Right renal pelvis (tissue), 4 donors: ENCODE measurements around the gene MMP17. TPM values are rescaled to one million over a fixed set of nuclear protein-coding genes. Genes with fewer than 3 reads are reported as not detected.
A peak's percentile ranks its signal among the peaks of the same experiment; 100 is the strongest.

Source experiments
- DNase-seq, 4 donors: peaks; one replicate each; pipeline ENCODE4 v3.0.0-alpha.2; 2013; ENCODE audit warnings: low read depth in 4 of 4, low spot score in 3 of 4, missing footprints in 1 of 4
- polyA plus RNA-seq, 4 donors: library from polyadenylated mRNA; unstranded; fragments of 120-200 nt; gene quantifications; one replicate each; pipeline ENCODE4 v1.2.1, GENCODE V29; 2013; ENCODE audit not compliant: insufficient read length in 4 of 4

MMP17 gene
- polyA plus RNA-seq, 4 donors = 0.89 to 2.4 (median 1.1) TPM

DNA sequence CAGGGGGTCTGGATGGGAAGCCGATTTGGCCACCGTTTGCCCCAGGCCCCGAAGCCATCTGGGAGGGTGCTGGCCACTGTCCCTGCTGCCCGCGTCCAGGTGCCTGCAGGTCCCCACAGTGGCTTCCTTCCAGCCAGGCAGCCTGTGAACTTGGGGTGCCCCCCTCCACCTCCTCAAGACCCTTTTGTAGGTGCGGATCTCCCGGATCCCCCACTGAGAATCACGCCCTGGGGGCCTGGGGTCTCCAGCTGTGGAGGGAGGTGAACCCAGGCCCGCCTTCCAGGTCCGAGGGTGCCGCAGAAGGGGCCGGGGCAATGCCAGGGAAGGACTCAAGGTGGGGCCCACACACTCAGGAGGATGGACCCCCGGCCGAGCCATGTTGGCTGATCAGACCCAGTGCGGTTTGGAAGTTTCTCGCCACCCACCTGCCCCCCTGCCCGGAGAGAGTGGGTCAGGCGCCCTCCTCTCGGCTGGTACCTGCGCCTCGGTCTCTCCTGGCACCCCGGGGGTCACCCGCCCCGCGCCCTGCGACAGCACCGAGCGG is 1.7 kb downstream of the MMP17 start:
- no peak for DNase-seq

DNA sequence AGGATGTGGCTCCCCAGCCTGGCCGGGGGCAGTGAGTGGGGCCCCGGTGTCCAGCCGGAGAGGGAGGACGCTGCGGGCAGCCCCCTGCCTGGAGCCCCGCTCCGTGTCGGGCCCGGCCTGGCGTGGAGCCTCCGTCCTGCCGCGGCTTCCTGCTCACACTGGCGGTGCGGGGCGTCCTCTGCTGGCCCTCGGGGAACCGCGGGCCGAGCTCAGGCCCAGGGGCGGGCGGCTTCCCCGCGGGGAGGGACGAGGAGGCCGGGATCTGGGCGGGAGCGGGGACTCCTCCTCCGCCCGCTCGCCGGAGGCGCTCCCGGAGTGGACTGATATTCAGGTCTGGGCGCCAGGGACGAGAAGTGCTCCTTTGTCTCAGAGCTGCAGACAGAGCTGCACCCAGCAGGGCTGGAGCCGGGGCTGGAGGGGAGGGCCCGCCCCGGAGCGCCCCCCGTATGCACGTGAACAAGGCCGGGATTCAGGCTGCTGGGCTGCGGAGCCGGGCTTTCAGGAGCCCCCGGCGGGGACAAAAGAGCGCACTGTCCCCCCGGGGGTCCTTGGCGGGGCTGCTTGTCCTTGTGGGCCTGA is 2.2 kb downstream of the MMP17 start:
- DNase-seq = peak in 2 of 4 donors; percentile 47 to 49

DNA sequence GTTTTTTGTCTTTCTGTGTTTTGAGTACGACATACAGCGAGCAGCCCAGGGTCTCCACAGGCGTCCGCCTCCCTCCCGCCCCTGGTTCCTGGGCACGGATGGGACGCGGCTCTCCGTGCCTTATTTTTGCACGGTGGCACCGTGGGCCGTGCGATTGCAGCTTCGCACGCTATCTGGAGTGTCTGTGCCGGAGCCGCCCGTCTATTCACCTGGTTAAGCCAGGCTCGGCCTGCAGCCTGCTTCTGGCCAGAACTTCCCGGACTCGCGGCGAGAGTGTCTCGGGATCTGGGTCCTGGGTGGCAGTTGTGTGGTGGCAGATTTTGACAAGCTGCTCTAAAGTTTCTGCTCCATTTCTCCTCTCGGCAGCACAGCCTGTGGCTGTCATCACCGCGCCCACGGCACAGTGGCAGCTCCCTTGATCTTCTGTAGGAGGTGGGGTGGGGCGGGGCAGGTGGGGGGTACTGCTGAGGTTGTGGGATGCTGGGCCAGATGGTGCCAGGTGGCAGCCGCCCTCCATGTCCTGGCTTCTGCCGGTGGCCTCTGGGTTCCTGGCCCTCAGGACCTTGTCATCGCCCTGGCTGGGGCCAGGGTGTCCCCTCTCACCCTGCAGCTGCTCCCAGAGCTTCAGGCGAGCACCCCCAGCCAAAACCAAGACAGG is 2.9 kb downstream of the MMP17 start:
- DNase-seq = no peak

DNA sequence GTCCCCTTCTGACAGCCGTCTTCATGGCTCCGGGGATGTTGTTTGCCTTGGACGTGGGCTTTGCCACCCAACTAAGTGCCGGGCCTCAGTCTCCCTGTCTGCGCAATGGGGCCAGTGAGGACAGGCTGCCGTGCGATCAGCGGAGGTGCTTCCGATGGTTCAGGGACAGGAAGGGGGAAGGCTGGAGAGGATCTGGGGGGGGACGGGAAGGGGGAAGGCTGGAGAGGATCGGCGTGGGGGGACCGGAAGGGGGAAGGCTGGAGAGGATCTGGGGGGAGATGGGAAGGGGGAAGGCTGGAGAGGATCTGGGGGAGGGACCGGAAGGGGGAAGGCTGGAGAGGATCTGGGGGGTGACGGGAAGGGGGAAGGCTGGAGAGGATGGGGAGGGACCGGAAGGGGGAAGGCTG is 3.4 kb downstream of the MMP17 start:
- DNase-seq = no peak

DNA sequence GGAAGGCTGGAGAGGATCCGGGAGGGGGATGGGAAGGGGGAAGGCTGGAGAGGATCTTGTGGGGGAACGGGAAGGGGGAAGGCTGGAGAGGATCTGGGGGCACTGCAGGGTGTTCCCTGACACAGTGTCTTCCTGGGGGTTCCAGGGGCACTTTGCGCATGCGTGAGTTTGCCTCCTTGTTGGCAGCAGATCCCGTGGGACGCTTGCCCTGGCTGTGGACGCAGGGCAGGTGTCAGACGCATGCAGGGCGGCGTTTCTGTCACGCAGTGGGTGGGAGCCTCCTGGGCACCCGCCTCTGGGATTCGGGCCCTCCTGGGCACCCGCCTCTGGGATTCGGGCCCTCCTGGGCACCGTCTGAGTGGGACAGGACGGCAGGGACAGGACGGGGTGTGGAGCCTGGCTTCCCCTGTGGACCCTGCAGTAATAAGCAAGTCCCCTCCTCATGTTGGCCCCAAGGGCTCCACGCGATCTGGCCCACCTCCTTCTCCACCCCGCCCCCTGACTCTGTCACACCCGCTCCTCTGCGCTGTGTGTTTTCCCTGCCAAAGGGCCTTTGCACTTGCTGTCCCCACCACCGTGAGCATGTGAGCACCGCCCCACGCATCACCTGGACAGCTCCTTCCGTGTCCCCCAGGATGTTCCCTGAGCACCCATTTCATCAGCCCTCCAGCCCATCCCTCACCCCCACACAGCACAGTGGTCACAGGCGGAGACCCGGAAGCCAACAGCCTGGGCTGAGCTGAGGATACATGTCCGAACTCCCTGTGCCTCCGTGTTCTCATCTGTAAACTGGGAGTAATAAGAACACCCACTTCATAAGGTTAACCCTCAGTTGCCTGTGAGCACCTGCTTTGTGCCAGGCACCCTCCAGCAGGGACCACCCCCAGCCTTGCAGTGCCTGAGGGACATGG is 4.4 kb downstream of the MMP17 start:
- no peak for DNase-seq

DNA sequence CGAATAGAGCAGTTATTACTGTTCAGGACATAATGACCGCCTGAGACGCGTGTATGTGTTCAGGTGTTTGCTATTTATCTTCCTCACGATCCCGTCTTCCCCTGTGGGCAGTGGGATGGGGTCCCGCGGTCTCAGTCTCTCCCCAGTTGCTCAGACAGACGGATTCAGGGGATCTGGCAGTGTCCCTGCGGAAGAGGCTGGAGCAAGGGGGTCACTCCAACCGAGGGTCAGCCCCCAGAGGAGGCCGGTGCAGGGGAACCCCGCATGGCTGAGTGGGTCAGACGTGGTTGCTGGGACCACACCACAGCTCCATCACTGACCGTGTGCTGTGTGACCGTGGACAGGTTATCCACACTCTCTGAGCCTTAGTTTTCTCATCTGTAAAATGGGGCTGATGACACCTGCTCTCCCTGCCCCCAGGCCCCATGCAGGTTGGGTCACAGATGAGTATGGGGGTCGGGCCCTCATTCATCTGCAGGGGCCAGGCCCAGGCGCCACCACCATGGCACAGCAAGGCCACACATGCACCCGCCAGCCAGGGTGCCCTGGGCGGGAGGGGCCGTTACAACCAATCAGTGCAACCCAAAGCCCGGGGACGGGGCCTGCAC is 5.2 kb downstream of the MMP17 start:
- DNase-seq = no peak

DNA sequence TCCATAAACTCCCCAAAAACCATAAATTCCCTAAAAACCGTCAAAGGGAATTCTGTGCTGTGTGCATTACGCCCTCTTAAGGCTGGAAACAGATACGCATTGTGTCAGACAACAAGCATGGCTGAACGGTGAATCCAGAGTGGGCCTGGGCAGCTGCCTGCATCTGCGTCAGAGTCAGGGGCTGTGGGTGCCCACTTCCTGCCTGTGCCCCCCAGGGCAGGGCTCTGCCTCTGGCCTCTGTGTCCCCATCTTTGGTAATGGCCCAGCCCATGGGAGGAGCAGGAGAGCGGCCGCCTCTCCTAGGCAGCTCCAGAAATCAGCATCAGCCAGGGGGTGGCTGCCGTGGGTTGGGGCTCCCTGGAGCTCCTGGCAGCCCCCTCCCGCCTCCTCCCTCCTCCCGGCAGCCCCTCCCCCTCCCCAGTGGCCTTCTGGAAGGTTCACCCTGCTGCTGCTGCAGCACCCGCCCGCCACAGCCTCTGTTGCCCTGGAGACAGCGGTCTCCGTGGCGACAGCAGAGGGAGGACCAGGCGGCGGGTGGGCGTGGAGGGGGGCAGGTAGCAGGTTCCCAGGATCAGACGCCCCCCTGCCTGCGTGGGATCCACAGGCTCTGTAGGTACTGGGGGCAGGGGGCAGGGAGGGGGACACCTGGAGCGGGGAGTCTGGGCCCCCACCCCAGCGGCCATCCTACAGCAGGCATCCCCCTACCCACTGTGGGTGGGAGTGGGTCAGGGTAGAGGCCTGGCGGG is 5.9 kb downstream of the MMP17 start:
- DNase-seq = no peak

DNA sequence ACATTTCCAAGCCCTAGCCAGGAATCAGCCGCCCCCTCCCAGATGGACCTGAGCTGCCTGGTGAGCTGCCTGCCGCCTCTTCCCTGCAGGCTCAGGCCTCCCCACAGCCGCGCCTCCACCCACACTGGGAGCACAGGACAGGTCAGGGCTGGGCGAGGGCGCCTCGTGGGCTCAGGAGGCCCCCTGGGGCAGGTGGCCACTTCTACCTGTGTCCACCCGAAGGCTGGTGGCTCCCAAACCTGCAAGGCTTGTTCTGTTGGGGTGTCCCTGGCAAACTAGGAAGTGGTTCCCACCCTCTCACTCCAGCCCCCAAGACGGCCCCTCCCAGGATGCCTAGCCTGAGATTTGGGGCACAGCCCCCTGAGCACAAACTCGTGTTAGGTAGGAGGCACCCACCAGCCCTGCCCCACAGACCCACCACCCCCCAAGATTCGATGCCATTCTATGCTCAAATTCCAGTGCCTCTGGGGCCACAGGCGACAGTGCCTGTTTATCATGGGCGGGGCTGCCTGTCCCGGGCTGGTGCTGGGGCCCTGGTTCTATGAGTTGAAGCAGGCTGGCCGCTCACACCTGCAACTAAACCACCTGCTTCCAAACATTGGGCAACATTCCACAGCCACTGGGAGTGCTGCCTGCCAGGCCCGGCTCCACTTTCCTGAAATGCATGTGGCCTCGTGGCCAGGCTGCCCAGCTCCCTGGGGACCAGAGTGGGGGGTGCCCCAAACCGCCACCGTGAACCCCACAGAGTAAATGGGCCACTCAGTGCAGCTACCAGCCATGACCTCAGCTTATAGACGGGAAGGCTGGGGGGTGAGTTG is 6.8 kb downstream of the MMP17 start:
- DNase-seq = no peak

DNA sequence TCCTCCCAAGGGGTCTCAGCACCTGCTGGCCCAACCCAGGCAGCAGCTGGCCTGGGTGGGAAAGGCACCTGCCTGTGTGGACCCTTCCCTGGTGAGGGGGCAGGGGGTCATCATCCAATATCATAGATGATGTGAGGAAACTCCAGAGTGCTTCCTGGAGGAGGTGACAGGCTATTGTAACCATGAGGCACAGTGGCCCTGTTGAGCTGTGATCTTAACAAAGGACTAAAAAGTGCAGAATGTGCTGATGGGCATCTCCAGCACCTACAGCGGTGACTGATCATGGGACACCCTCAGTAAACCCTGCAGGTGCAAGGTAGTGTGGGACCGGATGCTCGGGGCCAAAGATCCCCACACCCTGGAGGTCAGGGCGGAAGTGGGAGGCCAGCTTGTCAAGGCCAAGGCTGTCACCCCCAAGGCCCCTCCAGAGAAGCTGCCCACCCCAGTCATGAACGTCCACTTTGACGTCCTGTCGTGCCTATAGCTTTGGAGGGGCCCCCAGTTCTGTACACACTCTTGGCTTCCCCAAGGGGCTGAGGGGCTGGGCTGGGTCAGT is 7.5 kb downstream of the MMP17 start:
- no peak for DNase-seq

DNA sequence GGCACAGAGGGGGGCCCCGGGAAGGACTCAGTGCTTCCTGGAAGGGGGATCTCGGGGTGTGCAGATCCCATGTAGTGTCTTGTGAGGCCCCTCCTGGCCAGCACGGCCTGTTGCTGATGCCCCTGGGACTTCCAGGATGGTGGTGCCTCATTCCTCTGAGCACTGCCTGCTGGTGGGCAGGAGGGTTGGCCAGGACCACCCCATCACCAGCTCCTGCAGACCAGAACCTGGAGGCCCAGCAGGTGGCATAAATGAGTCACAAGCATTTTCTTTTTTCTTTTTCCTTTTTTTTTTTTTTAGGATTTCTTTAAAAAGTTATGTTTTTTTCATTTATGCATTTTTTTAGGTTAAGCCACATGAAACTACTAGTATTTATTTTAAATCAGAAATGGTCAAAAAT is 8.0 kb downstream of the MMP17 start:
- no peak for DNase-seq

DNA sequence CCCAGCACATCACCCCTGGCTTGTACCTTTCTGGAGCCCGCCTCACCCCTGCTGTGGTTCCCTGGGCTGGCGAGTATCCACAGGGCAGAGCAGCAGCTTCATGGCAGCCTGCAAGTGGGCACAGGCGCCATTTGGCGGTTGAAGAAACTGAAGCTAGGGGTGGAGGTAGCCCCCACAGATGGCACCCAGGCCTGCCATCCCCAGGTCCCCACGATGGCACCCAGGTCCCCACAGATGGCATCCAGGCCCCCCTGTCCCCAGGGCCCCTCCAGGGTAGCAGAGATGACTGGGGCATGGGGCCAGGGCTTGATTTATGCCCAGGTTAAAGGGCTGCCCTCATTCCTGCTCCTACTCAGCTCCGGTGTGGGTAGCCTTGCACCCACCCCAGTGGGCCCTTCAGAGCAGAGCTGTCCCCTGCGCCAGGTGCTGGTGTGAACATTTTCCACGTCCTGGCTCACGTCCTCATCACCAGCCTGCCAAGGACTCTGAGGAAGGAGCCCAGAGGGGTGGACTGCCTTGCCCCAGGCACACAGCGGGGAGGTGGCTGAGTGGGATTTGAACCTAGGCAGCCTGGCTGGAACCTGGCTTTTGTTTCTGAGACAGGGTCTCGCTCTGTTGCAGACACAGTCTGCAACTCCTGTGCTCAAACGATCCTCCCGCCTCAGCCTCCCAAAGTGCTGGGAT is 8.7 kb downstream of the MMP17 start:
- no peak for DNase-seq

DNA sequence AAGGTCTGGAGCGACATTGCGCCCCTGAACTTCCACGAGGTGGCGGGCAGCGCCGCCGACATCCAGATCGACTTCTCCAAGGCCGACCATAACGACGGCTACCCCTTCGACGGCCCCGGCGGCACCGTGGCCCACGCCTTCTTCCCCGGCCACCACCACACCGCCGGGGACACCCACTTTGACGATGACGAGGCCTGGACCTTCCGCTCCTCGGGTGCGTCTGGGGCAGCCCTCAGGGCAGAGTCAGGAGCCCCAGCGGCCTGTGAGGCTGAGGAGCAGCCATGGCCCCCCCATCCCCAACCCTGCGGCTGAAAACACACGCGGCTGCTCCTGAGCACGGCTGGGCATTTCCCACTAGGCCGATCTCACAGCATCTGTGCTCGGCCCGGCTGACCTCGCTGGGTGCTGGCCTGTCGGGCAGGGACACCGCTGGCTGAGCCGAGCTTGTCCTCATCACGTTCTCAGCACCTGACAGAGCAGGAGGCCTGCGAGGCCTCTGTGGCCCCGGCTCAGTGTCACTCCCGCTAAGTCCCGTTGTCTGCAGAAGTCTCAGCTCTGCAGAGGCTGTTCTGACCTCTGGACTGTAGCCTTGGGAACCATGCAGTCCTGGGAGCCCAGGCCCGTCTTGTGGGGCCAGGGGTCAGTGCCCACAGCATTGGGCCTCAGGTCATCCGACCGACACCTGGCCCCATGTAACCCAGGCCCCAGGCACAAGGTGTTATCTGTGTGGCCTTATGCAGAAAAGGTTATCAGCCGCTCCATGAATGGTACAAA is 12.6 kb downstream of the MMP17 start:
- DNase-seq = no peak

DNA sequence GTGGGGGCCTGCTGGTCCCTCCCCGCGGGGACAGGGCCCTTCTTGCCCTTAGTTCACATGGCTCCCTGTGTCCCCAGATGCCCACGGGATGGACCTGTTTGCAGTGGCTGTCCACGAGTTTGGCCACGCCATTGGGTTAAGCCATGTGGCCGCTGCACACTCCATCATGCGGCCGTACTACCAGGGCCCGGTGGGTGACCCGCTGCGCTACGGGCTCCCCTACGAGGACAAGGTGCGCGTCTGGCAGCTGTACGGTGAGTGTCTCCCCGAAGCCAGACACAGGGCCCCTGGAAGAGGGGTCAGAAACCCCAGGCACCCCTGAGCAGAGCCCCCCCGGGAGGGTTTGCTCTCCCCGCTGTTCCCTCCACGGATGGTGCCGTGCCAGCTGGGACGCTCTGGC is 13.4 kb downstream of the MMP17 start:
- DNase-seq = no peak

DNA sequence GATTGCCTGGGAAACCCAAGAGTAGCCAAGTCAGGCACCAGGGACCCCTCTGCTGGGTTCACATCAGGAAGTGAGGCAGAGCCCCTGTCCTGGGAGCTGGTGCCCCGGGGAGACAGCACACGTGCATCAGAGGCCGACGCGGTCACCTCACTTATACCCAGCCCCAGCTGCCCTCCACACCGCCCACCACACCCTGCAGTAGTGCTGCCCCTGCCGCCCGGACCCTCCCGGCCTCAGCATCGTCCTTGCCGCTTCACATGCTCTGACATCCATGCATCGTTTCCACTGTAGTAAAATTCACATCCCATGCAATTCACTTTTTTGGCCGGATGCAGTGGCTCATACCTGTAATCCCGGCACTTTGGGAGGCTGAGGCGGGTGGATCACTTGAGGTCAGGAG is 14.0 kb downstream of the MMP17 start:
- DNase-seq = no peak

DNA sequence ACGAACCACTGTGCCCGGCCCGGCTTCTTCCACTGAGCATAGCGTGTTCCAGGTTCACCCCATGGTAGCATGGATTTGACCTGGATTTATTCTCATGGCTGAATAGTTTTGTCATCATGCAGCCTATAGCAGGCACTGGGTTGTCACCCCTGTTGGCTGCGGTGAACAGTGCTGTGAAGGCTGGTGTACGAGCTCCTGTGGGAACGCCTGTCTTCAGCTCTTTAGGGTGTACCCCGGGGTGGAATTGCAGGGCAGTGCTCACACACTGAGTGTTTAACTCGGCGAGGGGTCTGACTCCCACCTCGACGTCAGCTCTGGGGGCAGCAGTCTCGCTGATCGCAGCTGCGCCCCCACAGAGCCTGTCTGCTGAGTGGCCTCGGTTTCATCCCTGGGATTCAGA is 15.3 kb downstream of the MMP17 start:
- DNase-seq = no peak

DNA sequence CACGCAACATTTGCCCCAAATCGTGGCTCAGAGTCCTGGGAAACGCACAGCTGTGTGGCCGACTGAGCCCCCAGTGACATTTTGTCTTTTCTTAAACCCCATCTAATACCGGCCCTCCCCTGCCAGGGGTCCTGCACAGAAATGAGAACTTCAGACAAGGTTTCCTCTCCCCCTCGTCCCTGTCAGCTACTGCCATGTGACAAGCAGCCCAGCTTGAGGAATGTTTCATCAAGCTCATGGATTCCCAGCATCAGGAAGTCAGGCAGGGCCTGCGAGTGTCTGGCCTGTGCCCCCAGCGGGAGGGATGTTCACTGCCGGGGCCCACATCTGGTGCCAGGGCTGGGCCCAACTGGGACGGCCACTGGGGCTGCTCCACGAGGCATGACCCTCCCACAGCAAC is 15.9 kb downstream of the MMP17 start:
- no peak for DNase-seq

DNA sequence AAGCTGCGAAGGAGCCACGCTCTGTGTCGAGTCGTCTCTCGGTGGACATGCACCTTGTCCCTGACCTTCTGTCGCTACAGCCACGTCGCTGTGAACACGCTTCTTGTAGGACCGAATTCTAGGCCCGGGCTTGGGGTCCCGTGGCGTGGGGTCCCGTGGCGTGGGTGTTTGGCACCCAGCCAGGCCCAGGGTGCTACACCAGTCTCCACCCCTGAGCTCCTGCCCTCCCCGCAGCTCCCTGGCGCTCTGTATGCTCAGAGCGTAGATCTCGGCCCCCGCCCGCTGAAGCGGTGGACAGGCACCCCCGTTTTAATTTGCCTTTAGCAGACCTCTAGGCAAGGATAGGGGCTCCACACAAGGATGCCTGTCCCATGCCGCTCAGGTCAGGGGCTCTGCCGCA is 16.5 kb downstream of the MMP17 start:
- DNase-seq = no peak

DNA sequence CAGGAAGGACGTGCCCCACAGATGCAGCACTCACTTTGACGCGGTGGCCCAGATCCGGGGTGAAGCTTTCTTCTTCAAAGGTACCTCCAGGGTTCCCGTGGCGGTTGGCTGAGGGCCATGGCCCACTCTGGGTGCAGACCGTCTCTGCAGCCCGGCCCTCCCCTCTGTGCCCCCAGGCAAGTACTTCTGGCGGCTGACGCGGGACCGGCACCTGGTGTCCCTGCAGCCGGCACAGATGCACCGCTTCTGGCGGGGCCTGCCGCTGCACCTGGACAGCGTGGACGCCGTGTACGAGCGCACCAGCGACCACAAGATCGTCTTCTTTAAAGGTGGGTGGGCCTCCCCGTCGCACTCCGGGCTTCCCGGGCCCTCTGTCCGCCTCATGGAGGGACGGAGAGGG is 16.9 kb downstream of the MMP17 start:
- no peak for DNase-seq
